Peyer's patch (tissue), 4 donors: ENCODE results near the gene E2F4.

Experiments used
- POLR2A ChIP-seq, 2 donors: fragments of 450-650 bp; IDR thresholded peaks; one replicate each; pipeline ENCODE4 v1.5.1; 2017; ENCODE audit warnings: antibody characterized with exemption in 2 of 2, mild to moderate bottlenecking in 2 of 2, moderate library complexity in 2 of 2
- TF ChIP-seq, protein P1 (sequence below), 6 experiments: fragments of 450-650 bp in 4 of 6; fragments of 200-600 bp in 2 of 6; sonication (generic) in 1 of 6; IDR thresholded peaks; one replicate each; pipeline ENCODE4 v1.5.1; 2017 to 2019; ENCODE audit warnings: antibody characterized with exemption in 6 of 6, mild to moderate bottlenecking in 3 of 6, moderate library complexity in 1 of 6

DNA sequence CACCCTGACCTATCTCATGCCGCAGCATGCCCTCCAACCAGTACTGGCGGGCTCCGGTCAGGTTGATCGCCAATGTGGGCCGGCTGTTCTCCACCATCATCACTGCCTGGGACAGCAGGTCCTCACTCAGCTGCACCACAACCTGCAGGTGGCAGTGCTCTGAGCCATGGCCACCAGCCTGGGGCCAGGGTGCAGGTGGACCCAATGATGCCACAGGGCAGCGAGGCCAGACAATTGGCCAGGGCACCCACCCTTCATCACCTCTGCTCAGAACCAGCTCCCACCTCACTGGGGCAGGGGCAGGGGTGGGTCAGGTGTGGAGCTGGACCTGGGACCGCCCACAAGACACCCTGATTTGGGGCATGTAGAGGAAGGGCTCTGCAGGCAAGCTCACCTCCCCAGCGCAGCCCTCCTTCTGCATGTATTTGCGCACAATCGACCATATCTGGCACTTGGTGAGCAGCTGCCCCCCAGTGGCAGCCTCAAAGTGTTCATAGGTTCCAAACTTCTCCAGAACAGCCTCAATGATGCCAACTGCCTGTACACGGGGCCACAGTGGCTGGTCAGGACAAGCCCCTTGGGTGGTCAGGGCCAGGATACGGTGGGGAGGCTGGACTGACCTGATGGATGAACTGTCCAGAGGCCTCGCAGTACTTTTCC is 12.4 kb upstream of the E2F4 start:
- no peak for TF ChIP-seq POLR2A (IDR thresholded peaks at IDR 0.05)
- TF ChIP-seq, protein P1, sequence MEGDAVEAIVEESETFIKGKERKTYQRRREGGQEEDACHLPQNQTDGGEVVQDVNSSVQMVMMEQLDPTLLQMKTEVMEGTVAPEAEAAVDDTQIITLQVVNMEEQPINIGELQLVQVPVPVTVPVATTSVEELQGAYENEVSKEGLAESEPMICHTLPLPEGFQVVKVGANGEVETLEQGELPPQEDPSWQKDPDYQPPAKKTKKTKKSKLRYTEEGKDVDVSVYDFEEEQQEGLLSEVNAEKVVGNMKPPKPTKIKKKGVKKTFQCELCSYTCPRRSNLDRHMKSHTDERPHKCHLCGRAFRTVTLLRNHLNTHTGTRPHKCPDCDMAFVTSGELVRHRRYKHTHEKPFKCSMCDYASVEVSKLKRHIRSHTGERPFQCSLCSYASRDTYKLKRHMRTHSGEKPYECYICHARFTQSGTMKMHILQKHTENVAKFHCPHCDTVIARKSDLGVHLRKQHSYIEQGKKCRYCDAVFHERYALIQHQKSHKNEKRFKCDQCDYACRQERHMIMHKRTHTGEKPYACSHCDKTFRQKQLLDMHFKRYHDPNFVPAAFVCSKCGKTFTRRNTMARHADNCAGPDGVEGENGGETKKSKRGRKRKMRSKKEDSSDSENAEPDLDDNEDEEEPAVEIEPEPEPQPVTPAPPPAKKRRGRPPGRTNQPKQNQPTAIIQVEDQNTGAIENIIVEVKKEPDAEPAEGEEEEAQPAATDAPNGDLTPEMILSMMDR (IDR thresholded peaks at IDR 0.05), result no peak
